Thyroid gland (tissue), 4 donors: ENCODE results near the gene MAN1B1.

Experiments used
- POLR2A ChIP-seq, 2 donors: fragments of 450-650 bp; IDR thresholded peaks; one replicate each; pipeline ENCODE4 v1.6.1; 2017; ENCODE audit warnings: antibody characterized with exemption in 2 of 2, mild to moderate bottlenecking in 2 of 2, moderate library complexity in 1 of 2
- TF ChIP-seq, protein P1 (sequence below), 6 experiments: fragments of 200-600 bp in 3 of 6; fragments of 450-650 bp in 3 of 6; sonication (generic) in 3 of 6; IDR thresholded peaks; one replicate each; pipeline ENCODE4 v1.5.1; 2016 to 2019; ENCODE audit warnings: antibody characterized with exemption in 6 of 6, mild to moderate bottlenecking in 2 of 6, inconsistent platforms in 1 of 6, moderate library complexity in 1 of 6

DNA sequence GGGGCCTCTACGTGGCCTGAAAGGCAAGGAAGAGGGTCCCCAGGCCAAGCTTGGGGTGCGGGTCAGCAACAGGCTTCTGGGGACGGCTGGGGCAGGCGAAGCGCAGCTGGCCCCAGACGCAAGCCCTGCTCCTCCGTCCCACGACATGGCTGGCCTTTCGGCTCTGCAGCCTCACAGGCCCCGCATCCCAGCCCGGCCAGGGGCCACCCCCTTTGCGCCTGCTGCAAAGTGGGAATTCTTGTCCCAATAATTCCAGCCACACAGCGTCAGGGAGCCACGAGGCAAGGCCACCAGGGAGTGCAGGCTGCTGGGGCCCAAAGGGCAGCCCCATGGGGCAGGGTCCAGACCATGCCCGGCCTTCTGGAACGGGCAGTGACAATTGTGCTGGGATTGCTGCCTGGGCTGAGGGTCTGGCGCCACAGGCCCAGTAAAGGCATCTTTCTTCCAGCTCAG, 31.8 kb upstream of the MAN1B1 start:
- TF ChIP-seq, protein P1, sequence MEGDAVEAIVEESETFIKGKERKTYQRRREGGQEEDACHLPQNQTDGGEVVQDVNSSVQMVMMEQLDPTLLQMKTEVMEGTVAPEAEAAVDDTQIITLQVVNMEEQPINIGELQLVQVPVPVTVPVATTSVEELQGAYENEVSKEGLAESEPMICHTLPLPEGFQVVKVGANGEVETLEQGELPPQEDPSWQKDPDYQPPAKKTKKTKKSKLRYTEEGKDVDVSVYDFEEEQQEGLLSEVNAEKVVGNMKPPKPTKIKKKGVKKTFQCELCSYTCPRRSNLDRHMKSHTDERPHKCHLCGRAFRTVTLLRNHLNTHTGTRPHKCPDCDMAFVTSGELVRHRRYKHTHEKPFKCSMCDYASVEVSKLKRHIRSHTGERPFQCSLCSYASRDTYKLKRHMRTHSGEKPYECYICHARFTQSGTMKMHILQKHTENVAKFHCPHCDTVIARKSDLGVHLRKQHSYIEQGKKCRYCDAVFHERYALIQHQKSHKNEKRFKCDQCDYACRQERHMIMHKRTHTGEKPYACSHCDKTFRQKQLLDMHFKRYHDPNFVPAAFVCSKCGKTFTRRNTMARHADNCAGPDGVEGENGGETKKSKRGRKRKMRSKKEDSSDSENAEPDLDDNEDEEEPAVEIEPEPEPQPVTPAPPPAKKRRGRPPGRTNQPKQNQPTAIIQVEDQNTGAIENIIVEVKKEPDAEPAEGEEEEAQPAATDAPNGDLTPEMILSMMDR (IDR thresholded peaks at IDR 0.05), result no peak
- no peak for TF ChIP-seq POLR2A (IDR thresholded peaks at IDR 0.05)
